ENCODE measurements around the gene ELP4.

The ELP4 gene

GRCh38 chr11:31711137-31711536 lies 201.6 kb downstream of the ELP4 start:
- no peak for TF ChIP-seq CTCF (conservative IDR thresholded peaks at IDR 0.05; ENCODE audit: control insufficient read depth, insufficient read depth, low read depth, low read length)
- no peak overlapping the region for H3K4me3 ChIP-seq (ENCODE audit: control insufficient read depth, low read depth, low read length)
- DNase-seq (ENCODE audit: low read depth): no peak

- H3K4me3 ChIP-seq (ENCODE audit: control insufficient read depth, low read depth, low read length): no peak overlapping the region
- DNase-seq (ENCODE audit: low read depth): no peak
- TF ChIP-seq CTCF (conservative IDR thresholded peaks at IDR 0.05; ENCODE audit: control insufficient read depth, insufficient read depth, low read depth, low read length): no peak
Observed at GRCh38 chr11:31712851-31713250, 203.3 kb downstream of the ELP4 start.

- DNase-seq (ENCODE audit: low read depth): no peak
- TF ChIP-seq CTCF (conservative IDR thresholded peaks at IDR 0.05; ENCODE audit: control insufficient read depth, insufficient read depth, low read depth, low read length): no peak
- no peak overlapping the region for H3K4me3 ChIP-seq (ENCODE audit: control insufficient read depth, low read depth, low read length)
Observed at GRCh38 chr11:31714840-31715239, 205.3 kb downstream of the ELP4 start.

GRCh38 chr11:31720225-31720624 lies 210.7 kb downstream of the ELP4 start:
- TF ChIP-seq CTCF (conservative IDR thresholded peaks at IDR 0.05; ENCODE audit: control insufficient read depth, insufficient read depth, low read depth, low read length): no peak
- H3K4me3 ChIP-seq (ENCODE audit: control insufficient read depth, low read depth, low read length): no peak overlapping the region
- no peak for DNase-seq (ENCODE audit: low read depth)

- DNase-seq (ENCODE audit: low read depth): no peak
- TF ChIP-seq CTCF (conservative IDR thresholded peaks at IDR 0.05; ENCODE audit: control insufficient read depth, insufficient read depth, low read depth, low read length): no peak
- no peak overlapping the region for H3K4me3 ChIP-seq (ENCODE audit: control insufficient read depth, low read depth, low read length)
Observed at GRCh38 chr11:31720671-31721365, 211.3 kb downstream of the ELP4 start.

GRCh38 chr11:31722754-31723153 lies 213.2 kb downstream of the ELP4 start:
- no peak overlapping the region for H3K4me3 ChIP-seq (ENCODE audit: control insufficient read depth, low read depth, low read length)
- DNase-seq (ENCODE audit: low read depth): no peak
- TF ChIP-seq CTCF (conservative IDR thresholded peaks at IDR 0.05; ENCODE audit: control insufficient read depth, insufficient read depth, low read depth, low read length): no peak

GRCh38 chr11:31725176-31725575 lies 215.6 kb downstream of the ELP4 start:
- peak; percentile 18 for DNase-seq (ENCODE audit: low read depth)
- TF ChIP-seq CTCF (conservative IDR thresholded peaks at IDR 0.05; ENCODE audit: control insufficient read depth, insufficient read depth, low read depth, low read length): no peak
- no peak overlapping the region for H3K4me3 ChIP-seq (ENCODE audit: control insufficient read depth, low read depth, low read length)
